ENCODE results near the gene CMBL.
"Not testable (repeated sequence)": the region's sequence is repeated elsewhere in the genome, so short reads cannot be mapped to it uniquely, and the experiment has no call there.

CMBL gene

DNA sequence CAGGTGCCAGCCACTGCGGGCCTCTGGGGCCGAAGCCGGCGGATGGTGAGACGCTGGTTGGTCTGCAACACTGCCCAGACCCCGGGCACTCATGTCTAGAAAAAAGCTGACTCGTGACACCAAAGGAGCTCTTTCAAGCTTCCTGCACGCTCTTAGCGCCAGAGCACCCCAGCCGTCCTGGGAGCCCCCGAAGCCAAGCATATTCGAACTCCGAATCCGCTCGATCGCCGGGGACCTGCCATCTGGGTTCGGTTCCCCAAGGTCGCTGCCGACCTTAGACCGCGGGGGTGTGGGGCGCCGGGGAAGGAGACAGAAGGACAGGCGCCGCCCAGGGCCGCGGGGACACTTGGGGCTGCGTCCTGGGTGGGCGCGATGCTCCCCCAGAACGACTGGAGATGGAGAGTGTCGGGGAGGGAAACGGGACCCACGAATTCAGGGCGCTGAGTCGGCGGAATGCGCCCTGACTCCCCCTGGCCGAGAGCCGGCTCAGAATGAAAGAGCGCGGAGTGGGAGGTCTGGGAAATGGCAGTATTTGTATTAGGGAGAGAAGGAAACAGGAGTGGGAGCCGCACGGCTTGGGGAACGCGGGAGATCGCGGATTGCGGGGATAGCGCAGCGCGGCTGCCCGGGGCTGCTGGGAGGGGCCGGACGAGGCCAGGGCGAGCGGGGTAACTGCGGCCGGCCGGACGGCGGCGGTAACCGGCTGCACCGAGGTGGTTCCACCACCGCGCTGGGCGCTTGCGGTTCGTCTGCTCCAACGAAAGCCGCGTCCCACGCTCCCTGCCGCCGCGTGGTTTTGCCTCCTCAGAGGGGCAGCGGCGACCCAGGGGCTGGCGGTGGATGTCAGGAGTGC, 25.7 kb upstream of the CMBL start:
- no peak for DNase-seq (ENCODE audit: low read depth, low spot score)

GRCh38 chr5:10332301-10332700, 24.6 kb upstream of the CMBL start:
- DNase-seq (ENCODE audit: low read depth, low spot score): no peak

- peak; percentile 96 for DNase-seq (ENCODE audit: low read depth, low spot score)
Measured at GRCh38 chr5:10331341-10331796, 23.7 kb upstream of the CMBL start.

- DNase-seq (ENCODE audit: low read depth, low spot score): no peak
Measured at GRCh38 chr5:10330511-10331230, 23.0 kb upstream of the CMBL start.

GRCh38 chr5:10329820-10330481, 22.2 kb upstream of the CMBL start:
- DNase-seq (ENCODE audit: low read depth, low spot score): no peak

DNA sequence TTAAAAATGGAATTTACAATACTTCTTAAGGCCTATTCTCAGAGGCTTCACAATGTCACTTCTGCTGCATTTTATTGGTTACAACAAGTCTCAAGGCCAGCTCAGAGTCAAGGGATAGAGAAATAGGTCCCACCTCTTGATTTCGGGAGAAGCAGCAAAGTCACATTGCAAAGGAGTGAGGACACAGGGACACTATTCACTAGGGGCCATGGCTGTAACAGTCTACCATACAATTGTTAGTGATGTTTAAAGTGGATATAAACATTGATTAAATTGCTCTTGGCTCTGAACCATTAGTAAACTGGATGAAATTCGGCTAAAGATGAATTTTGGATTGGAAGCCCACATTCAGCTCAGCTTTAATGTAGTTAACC, 21.7 kb upstream of the CMBL start:
- DNase-seq (ENCODE audit: low read depth, low spot score): no peak

DNA sequence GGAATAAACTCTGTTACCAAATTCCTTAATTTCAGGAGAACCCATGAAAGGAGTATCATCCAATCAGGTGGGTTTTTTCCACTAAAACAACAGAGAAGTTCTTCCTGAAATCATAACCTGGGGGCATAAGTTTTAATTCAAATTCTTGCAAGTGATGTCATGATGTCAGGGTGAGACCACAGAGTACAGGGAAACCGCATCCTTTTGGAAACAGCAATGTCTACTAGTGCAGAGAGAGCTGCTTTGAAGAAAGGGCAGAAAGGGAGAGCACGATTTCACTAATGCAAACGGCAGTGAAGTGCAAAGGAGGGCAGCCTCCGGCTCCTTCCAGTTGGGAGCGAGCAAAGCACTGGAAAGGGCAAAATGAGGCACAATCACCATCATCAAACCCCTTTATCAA, 20.6 kb upstream of the CMBL start:
- no peak for DNase-seq (ENCODE audit: low read depth, low spot score)

GRCh38 chr5:10324518-10325370, 17.0 kb upstream of the CMBL start:
- DNase-seq (ENCODE audit: low read depth, low spot score): no peak

- no peak for DNase-seq (ENCODE audit: low read depth, low spot score)
Measured at GRCh38 chr5:10323588-10324488, 16.1 kb upstream of the CMBL start.

DNA sequence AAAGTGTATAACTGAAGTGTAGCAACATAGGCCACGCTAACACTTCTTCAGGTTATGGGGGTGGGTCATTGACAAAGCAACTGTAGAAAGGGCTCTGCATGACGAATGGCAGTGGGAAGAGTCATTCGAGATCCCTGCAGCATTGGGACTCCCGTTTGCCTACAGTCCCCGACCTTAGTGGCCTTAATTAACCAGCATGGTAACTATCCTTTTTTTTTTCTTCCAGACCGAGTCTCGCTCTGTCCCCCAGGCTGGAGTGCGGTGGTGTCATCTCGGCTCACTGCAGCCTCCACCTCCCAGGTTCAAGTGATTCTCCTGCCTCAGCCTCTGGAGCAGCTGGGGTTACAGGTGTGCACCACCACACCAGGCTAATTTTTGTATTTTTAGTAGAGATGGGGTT, 14.2 kb upstream of the CMBL start:
- DNase-seq (ENCODE audit: low read depth, low spot score): no peak

GRCh38 chr5:10320793-10321192, 13.1 kb upstream of the CMBL start:
- DNase-seq (ENCODE audit: low read depth, low spot score): no peak

DNA sequence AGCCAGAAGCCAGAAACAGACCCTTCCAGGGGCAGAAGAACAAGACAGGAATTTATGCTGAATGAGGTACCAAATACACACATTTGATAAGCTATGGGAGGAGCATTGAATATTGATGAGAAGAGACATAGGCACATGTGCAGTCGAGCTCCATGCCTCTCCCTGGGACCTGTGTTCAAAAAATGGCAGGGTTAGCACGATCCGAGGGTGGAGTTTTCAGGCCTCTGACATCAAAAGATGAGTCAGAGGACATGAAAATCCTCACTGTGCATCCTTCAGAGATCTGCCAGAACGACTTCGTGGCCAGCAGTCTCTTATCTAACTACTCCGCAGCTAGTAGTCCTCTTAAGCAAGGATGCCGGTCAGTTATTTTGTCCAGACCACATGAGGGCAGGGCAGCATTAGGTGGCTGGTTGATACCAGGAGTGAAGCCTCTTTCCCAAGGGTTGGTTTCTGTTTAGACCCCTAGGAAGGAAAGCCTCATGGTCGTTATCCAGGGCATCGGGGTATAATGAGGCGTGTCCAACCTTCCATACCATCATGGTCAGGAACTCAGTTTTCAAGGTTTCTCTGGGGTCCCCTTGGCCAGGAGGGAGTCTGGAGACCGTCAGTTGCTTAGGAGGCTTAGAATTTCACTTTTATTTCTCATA, 11.6 kb upstream of the CMBL start:
- DNase-seq (ENCODE audit: low read depth, low spot score): no peak

GRCh38 chr5:10317825-10318682, 10.4 kb upstream of the CMBL start:
- no peak for DNase-seq (ENCODE audit: low read depth, low spot score)

GRCh38 chr5:10315824-10316509, 8.3 kb upstream of the CMBL start:
- no peak for DNase-seq (ENCODE audit: low read depth, low spot score)

- no peak for DNase-seq (ENCODE audit: low read depth, low spot score)
Measured at GRCh38 chr5:10315201-10315600, 7.5 kb upstream of the CMBL start.

DNA sequence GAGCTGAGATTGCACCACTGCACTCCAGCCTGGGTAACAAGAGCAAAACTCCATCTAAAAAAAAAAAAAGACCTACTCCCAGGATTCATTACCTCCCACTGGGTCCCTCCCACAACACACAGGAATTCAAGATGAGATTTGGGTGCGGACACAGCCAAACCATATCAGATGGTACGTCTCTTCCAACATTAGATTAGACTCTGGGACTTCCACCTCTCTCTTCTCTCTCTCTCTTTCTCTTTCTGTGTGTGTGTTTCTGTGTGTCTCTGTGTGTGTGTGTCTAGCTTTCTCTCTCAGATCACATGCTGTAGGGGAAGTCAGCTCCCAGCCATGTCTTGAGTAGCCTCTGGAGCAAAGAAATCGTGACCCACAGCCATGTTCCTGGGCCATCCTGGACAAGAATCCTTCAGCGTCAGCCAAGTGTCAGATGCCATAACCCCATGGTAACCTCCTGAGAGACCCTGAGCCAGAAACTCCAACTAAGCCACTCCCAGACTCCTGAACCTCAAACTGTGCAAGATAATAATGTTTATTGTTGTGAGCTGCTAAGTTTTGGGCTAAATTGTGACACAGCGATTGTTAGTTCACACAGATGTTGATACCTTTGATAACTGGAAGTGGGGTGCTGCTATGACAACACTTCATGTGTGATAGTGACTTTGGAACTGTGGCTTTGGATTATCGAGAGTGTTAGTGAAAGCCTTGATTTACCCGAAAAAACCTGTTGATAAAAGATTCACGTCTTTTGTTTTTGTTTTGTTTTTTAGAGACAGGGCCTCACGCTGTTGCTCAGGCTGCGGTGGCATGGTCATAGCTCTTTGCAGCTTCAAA, 4.1 kb upstream of the CMBL start:
- no peak for DNase-seq (ENCODE audit: low read depth, low spot score)

DNA sequence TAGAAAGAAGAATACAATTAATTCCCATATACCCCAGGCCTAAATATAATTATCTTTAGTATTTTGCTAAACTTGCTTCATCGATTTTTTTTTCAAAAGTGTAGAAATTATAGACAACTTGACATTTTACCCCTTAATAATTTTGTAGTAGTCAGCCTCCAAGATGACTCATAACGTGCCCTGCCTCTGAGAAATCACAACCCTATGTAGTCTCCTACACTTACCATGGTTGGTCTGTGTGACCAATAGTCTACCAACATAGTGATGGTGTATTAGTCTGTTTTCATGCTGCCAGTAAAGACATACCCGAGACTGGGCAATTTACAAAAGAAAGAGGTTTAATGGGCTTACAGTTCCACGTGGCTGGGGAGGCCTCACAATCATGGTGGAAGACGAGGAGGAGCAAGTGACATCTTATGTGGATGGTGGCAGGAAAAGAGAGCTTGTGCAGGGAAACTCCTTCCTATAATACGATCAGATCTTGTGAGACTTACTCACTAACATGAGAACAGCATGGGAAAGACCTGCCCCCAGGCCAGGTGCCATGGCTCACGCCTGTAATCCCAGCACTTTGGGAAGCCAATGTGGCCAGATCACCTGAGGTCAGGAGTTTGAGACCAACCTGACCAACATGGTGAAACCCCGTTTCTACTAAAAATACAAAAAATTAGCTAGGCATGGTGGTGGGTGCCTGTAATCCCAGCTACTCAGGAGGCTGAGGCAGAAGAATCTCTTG, 3.3 kb upstream of the CMBL start:
- DNase-seq (ENCODE audit: low read depth, low spot score): not testable (repeated sequence)
